Activated T-cell treated with anti-CD3 and anti-CD28 coated beads for 1 hour (primary cell): ENCODE data around the gene CEP95.
A peak's percentile ranks its signal among the peaks of the same experiment; 100 is the strongest.
"Not testable (repeated sequence)": the region's sequence is repeated elsewhere in the genome, so short reads cannot be mapped to it uniquely, and the experiment has no call there.

Source experiments
- DNase-seq: peaks from one replicate; pipeline ENCODE4 v3.0.0-alpha.2; 2020; ENCODE audit warnings: low read depth

CEP95 gene

GRCh38 chr17:64495300-64495699, 11.5 kb upstream of the CEP95 start:
- not testable (repeated sequence) for DNase-seq

DNA sequence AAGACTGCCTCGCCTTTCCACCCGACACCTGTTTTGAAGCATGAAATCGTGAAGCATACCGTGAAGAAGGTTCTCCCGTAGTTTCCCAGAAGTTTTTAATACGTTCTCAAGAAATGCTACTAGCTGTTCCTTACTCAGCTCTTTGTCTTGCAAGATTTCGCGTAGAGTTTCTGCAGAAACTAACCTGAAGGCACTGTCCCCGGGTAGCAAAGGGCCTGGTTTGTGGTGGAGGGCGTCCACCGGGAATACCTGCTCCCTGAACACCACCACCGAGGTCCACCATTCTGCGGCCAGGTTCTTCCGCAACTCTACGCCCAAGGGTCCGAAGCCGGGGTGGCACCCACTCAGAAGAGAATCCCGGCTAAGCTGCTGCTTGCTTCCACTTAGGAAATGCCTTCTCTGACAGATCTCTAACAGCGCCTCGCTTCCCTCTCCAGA, 10.4 kb upstream of the CEP95 start:
- no peak for DNase-seq

- DNase-seq, result peak; percentile 96
These were observed 9.8 kb upstream of the CEP95 start, which contains the start of gene POLG2 for GRCh38 chr17:64496786-64497564. Gene POLG2 (minus strand): TSS chr17:64497054. CDS start chr17:64496968, 86 bp downstream.

DNA sequence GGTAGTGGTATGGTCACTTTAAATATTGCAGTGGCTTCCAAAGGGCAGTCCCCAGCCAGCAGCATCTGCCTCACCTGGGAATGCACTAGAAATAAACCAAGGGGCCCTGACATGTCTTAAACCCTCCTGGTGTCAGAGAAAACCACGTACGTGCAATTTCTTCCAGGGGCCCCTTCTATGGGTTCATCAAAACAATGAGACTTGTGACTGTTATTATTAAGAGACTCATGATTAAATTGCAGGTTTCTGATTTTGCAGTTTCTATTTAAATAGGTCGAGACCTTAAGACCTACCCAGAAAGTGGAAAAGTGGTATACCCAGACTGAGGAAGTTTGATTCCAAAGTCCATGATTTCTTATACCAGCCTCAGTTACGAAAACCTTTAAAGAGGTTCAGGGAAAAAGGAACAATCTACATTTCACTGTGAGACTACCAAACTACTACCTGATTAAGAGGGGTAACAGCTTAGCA, 9.2 kb upstream of the CEP95 start:
- DNase-seq, result no peak

DNA sequence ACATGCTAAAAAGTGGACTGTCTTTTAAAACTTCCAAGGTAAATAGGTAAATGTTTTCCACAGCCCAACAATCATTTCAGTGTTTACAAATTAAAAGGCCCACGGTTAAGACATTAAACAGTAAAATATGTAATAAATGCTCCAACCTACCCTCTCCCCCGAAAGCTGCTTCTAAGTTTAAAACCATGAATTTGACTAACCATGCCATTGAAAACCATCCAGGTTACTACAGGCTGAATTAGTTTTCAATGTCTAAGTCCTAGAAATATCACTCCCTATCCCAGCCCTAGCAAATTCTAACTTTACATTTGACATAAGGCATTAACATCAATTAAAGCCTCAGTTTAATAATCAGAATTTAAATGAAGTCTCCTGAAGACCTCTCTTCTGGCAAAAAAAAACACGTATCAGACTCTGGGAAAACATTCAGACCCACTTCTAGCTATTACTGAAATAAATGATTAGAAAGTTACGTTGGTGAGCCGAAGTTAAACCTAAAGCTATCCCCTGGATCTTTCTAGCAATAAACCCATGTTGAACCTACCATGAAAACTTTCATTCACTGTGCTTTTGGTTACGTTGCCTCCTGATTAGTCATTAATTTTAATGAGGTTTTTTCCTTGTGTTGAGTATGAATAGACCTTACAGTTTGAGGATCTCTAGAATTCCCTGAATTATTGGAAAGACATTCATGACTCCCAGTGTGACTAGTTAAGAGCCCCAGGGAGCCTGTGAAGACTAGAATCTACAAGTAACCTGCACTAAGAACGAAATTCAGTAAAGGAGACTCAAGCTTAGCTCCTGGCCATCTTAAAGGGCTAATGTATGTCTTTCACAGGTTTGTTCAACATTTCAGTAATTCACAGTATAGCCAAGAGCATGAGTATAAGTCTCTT, 8.2 kb upstream of the CEP95 start:
- DNase-seq, result no peak

DNA sequence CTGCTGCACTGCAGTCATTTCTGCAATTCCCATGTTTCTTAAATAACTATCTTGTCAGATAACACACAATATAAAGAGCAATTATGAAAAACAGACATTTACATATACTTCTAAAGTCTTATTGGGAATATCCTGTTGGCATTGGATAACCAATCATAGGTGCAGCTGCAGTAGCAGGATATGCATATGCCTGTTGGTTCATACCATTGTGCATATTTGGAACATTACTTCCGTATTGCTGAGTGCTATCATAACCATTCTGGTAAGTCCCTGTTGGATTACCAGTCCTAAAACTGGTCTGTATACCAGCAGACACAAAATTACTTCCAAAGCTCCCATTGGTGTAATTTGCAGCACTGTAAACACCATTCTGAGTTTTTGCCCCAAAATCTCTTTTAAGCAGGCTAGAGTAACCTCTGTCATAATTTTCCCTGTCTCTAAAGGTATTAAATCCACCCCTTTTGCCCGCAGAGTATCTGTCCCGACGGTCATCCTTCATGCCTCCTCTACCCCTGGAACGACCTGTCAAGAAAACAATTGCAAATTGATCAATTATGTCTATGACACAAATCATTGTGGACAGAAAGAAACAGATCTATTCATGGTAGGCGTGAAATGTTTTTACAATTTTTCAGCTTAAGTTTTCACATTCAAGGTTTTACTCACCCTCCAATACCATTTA, 6.8 kb upstream of the CEP95 start:
- no peak for DNase-seq

DNA sequence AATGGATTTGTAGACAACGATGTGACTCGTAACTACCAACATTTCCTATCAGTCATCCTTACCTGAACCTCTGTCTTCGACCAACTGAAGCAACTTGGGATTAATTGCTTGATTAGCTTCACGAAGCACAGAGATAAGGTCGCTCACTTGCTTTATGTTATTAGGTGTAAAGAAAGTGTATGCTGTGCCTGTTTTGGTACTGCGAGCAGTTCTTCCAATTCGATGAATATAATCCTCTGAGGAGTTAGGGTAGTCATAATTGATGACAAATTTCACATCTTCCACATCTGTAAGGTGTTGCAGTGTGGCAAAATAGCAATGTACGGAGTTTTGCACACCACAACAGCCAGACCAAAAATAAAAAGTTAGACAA, 6.3 kb upstream of the CEP95 start:
- no peak for DNase-seq

- DNase-seq, result no peak
These were observed 5.7 kb upstream of the CEP95 start for GRCh38 chr17:64500862-64501765.

DNA sequence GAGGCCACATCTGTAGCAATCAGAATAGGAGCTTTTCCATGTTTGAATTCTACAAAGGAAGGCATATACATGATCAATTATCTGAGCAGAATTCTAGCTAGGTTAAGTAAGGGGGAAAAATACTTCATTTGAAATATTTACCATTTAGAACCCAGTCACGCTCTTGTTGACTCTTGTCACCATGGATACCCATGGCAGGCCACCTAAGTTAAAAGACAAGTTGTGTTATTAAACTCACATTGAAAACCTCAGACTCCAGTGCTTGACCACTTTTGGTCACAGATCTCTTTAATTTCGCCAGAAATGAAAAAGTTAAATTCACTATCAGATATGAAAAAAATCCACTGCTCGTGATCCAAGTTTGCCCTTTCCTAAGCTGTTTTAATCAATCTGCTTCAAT, 4.8 kb upstream of the CEP95 start:
- DNase-seq, result no peak

DNA sequence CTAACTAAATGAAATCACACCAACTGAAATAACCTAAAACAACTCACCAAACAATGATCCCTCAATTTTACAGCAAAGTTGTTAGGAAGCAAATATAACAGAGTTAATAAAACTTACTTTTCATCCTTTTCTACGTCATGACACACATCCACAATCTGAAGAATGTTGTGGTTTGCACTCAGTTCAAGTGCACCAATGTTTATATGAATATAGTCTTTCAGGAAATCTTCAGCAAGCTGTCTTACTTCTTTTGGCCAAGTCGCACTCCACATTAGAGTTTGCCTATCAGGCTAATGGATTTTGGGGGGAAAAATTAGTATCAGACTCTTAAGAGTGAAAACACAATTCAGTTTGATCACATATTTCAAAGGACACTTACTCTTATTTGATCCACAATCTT, 4.0 kb upstream of the CEP95 start:
- no peak for DNase-seq

DNA sequence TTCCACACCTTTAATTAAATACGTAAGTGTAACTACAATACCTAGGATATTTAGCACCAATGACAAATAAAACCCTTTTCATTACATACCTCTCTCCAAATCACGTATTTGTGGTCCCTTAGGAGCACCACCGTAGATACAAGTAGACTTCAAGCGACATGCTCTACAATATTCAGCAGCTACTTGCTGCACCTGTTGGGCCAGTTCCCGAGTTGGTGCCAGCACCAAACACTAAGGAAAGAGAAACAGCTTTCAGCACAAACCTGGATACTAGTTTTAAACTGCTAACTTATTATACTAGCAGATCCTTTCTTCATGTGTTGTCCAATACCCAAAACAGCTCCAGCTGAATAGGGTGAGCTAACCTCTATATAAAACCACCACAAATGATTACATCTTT, 3.4 kb upstream of the CEP95 start:
- DNase-seq, result no peak

DNA sequence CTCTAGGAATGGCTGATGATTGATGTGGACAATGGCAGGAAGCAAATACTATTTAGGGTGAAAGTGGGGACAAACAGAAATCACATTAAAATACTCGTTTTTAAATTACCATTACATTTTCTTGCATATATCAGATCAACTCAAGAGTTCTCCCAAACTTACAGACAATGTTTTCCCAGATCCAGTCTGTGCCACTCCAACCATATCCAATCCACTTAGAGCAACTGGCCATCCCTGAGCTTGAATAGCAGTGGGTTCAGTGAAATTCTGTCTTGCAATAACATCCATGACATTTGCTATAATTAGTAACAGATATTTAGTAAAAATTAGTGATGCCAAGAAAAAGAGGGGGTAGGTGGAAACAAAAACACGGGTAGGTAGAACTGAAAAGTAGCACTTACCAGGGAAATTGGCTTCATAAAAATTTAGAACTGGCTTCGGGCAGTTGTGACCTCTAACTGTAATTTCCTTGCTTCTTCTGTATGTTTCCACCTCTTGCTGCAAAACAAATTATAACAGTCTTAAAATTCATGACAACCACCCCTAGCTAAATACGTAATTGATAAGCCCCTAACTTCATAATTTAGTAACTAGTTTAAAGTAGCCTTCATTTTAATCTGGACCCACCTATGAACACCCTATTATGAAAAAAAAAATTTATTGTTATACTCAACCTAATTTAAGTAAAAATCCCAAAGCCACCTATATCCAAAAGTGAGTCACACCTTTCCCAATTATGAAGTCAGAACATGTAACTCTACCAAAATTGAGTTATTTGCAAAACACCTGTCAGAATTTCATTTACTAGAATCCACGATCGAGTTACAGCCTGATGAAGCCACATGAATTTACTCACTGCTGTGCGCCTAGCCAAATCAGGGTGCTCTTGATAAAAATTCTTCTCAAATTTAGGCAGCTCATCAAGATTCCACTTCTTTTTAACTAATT, 2.7 kb upstream of the CEP95 start:
- DNase-seq, result no peak

DNA sequence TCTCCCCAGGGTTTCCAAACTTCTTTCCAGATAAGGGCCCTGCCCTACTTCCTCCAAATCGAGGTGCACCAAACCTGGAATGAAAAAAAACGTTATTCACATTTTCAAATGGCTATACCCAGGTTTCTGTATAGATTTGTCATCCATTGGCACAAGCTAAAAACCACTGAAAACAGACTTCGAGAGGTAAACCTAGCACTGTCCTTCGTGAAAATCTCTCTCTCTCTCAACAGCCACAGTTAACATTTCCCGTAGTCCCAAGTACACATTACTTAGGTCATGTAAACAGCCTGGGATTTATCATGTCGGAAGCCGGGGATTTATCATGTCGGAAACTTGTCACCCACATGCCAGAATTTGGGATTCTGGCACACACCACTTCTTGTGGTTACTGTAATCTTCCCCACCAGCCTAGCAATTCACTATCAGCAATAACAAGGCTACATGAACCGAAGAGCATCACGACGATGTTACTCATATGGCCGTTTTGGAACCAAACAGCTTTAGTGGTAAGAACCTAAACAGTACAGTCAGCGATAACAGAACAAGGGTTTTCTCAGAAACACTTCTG, 1.9 kb upstream of the CEP95 start:
- no peak for DNase-seq

- peak; percentile 77 for DNase-seq
These were observed 1.2 kb upstream of the CEP95 start for GRCh38 chr17:64505340-64506200.

- DNase-seq, result peak; percentile 96
These were observed 589 bp upstream of the CEP95 start, which contains the start of gene DDX5 for GRCh38 chr17:64506201-64506575. Gene DDX5 (minus strand): TSS chr17:64506289. CDS start chr17:64506119, 170 bp downstream.

DNA sequence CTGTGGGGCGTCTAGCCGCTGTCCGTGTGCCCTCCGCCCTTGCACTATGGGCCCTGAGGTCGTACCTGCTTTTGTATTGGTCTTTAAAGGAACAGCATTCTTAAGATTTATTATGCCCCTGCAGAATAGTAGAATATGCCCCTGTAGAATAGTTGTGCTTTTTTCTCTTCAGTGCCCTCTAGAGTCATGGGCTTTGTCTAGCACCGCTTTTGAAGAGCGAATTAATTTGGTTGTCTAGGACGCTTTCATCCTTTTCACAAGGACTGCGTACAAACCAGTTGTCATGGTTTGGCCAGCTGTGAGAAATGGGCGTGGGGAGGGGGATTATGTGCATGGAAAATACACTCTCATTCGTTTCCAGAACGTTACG, 621 bp downstream of the CEP95 start:
- peak; percentile 10 for DNase-seq

DNA sequence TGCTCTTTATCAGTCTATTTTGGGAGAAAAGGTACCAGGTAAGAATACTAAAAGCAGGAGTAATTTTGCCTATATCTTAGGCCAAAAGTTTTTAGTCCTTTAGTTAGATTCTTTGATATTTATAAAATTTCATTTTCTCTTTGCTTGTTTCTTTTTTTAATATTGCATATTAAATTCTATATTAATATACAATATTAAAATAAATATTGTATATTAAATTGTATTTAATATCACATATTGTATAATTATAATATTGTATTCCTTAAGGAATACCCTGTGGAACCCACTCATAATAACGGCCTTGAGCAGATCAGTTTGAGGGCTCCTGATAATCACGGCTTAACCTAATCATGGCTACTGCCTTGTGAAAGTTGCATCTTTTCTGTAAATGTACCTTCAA, 1.9 kb downstream of the CEP95 start:
- no peak for DNase-seq

DNA sequence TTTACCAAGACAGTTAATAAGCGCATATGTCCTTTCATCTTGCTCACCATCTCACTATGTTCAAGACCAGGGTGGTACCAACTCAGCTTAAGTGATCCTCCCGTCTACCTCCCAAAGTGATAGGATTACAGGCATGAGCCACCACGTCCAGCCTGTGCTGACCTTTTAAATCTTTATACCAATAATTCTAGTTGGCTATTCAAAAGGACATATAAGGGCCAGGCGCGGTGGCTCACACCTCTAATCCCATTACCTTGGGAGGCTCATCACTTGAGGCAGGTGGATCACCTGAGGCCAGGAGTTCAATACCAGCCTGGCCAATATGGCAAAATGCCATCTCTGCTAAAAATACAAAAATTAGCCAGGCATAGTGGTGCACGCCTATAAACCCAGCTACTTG, 2.4 kb downstream of the CEP95 start:
- DNase-seq, result no peak

DNA sequence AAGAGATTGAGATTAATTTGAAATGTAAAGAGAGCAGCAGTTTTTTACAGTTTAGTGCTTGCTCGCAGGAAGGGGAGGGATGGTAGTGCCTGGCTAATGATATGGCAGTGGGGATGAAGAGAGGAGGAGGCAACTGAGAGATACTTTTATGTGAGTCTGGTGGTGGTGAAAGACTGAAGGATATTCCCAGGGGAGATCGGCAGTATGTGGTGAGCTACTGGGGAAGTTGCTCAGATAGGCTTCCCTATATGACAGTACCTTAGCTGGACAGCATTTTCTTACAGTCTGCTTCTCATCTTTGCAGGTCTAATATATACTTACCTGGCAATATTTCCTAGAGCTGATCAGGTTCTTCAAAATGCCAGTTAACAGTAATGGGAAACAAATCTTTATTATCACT, 8.6 kb downstream of the CEP95 start:
- no peak for DNase-seq
